K562 (cell line): ENCODE data around the gene SPINK5.

Experiments used
- ARID3A ChIP-seq: IDR thresholded peaks from 2 replicates; pipeline ENCODE4 v1.6.1; 2012; ENCODE audit warnings: low read depth, low read length, improper control_type of control experiment, borderline replicate concordance
- CTCF ChIP-seq, 3 experiments: IDR thresholded peaks in 2 of 3; conservative IDR thresholded peaks in 1 of 3; 2 replicates each; pipeline ENCODE4 v1.5.1; 2011 to 2012; ENCODE audit warnings: low read length in 3 of 3, mild to moderate bottlenecking in 3 of 3, control low read depth in 2 of 3, improper control_type of control experiment in 1 of 3, inconsistent platforms in 1 of 3, low read depth in 1 of 3, mixed read lengths in 1 of 3, moderate library complexity in 1 of 3; ENCODE audit not compliant: insufficient read depth in 2 of 3
- ZBTB33 ChIP-seq: sonication (generic); formaldehyde crosslinking; IDR thresholded peaks from 2 replicates; pipeline ENCODE4 v1.8.1; 2023; ENCODE audit warnings: mild to moderate bottlenecking, missing genetic modification reagents
- ZBTB43 ChIP-seq: sonication (generic); formaldehyde crosslinking; IDR thresholded peaks from 2 replicates; pipeline ENCODE4 v1.8.0; 2023; ENCODE audit warnings: mild to moderate bottlenecking, missing genetic modification reagents
- ZNF764 ChIP-seq: fragments of 250-450 bp; sonication (Bioruptor Pico); IDR thresholded peaks from 2 replicates; pipeline ENCODE4 v1.4.0; 2020; ENCODE audit warnings: low read depth, mild to moderate bottlenecking, moderate library complexity
- TF ChIP-seq, protein P1 (sequence below), 2 experiments: fragments of 450-650 bp; formaldehyde crosslinking in 1 of 2; IDR thresholded peaks; 2 replicates each; pipeline versions ENCODE4 v1.4.0 to v1.6.1; 2014 to 2020; ENCODE audit warnings: mild to moderate bottlenecking in 2 of 2, borderline replicate concordance in 1 of 2, low read depth in 1 of 2

DNA sequence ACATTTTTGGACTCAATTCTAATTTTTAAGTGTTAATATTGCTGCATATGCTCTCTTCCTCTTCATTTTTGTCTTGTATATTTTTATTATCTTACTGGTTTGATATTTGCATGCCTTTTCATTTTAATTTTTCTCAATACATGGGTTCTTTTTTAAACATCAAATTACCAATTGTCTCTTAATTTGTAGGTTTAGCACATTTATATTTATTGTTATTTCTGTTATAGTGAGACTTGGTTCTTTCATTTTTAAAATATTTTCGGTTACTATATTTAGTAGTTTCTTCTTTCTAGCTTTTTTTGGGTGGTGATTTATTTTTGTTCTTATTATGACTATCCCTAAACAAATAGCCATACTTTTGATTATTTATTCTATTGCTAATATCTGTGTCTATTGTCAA, 19.4 kb downstream of the SPINK5 start:
- TF ChIP-seq ZBTB43 (no peak), CTCF (IDR thresholded peaks at IDR 0.05 in 2 of 3, conservative IDR thresholded peaks at IDR 0.05 in 1 of 3; ENCODE audit: insufficient read depth in 2 of 3, low read depth in 1 of 3, low read length in 3 of 3) (no peak), ARID3A (no peak), ZBTB33 (CRISPR knock-in tag) (no peak), ZNF764 (CRISPR knock-in tag) (no peak)
- TF ChIP-seq, protein P1, sequence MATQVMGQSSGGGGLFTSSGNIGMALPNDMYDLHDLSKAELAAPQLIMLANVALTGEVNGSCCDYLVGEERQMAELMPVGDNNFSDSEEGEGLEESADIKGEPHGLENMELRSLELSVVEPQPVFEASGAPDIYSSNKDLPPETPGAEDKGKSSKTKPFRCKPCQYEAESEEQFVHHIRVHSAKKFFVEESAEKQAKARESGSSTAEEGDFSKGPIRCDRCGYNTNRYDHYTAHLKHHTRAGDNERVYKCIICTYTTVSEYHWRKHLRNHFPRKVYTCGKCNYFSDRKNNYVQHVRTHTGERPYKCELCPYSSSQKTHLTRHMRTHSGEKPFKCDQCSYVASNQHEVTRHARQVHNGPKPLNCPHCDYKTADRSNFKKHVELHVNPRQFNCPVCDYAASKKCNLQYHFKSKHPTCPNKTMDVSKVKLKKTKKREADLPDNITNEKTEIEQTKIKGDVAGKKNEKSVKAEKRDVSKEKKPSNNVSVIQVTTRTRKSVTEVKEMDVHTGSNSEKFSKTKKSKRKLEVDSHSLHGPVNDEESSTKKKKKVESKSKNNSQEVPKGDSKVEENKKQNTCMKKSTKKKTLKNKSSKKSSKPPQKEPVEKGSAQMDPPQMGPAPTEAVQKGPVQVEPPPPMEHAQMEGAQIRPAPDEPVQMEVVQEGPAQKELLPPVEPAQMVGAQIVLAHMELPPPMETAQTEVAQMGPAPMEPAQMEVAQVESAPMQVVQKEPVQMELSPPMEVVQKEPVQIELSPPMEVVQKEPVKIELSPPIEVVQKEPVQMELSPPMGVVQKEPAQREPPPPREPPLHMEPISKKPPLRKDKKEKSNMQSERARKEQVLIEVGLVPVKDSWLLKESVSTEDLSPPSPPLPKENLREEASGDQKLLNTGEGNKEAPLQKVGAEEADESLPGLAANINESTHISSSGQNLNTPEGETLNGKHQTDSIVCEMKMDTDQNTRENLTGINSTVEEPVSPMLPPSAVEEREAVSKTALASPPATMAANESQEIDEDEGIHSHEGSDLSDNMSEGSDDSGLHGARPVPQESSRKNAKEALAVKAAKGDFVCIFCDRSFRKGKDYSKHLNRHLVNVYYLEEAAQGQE (IDR thresholded peaks at IDR 0.05; ENCODE audit: borderline replicate concordance): no peak
- TF ChIP-seq, protein P1 (CRISPR knock-in tag; IDR thresholded peaks at IDR 0.05; ENCODE audit: low read depth): no peak
